Neural progenitor cell (in vitro differentiated cells): ENCODE data around the gene RHOBTB3. TPM values are rescaled to one million over a fixed set of nuclear protein-coding genes. Genes with fewer than 3 reads are reported as not detected.
"Not testable (repeated sequence)": the region's sequence is repeated elsewhere in the genome, so short reads cannot be mapped to it uniquely, and the experiment has no call there.

Source experiments
- DNase-seq: peaks from one replicate; pipeline ENCODE4 v3.0.0-alpha.2; 2016; ENCODE audit warnings: low spot score
- H2AFZ ChIP-seq: fragments of 200-600 bp; sonication (generic); replicated peaks from 2 replicates; pipeline ENCODE4 v1.6.1; 2016; ENCODE audit warnings: antibody characterized with exemption
- H3F3A ChIP-seq: fragments of 200-600 bp; sonication (generic); 2 replicates; pipeline ENCODE4 v1.6.1; 2016; ENCODE audit warnings: antibody characterized with exemption, low read depth
- H3K27ac ChIP-seq: fragments of 200-600 bp; sonication (generic); 2 replicates; pipeline ENCODE4 v1.5.1; 2016; ENCODE audit warnings: mild to moderate bottlenecking
- H3K27me3 ChIP-seq: fragments of 200-600 bp; sonication (generic); 2 replicates; pipeline ENCODE4 v1.6.1; 2016; ENCODE audit warnings: mild to moderate bottlenecking, moderate library complexity
- H3K36me3 ChIP-seq: fragments of 200-600 bp; sonication (generic); 2 replicates; pipeline ENCODE4 v1.5.1; 2016
- H3K4me1 ChIP-seq: fragments of 200-600 bp; sonication (generic); 2 replicates; pipeline ENCODE4 v1.6.1; 2016; ENCODE audit warnings: mixed run types
- H3K4me2 ChIP-seq: fragments of 200-600 bp; sonication (generic); 2 replicates; pipeline ENCODE4 v1.6.1; 2016
- H3K4me3 ChIP-seq: fragments of 200-600 bp; sonication (generic); 2 replicates; pipeline ENCODE4 v1.5.1; 2016
- H3K79me2 ChIP-seq: fragments of 200-600 bp; sonication (generic); 2 replicates; pipeline ENCODE4 v1.6.1; 2016; ENCODE audit warnings: low read depth
- H3K9ac ChIP-seq: fragments of 200-600 bp; sonication (generic); 2 replicates; pipeline ENCODE4 v1.6.1; 2016
- H3K9me3 ChIP-seq: fragments of 200-600 bp; sonication (generic); 2 replicates; pipeline ENCODE4 v1.5.1; 2016; ENCODE audit warnings: low read depth
- H4K20me1 ChIP-seq: fragments of 200-600 bp; sonication (generic); 2 replicates; pipeline ENCODE4 v1.6.1; 2016; ENCODE audit warnings: low read depth
- H3K27ac Mint-ChIP-seq: 3 replicates; pipeline ENCODE4 v1.8.0; 2021; ENCODE audit warnings: mixed read lengths
- H3K27me3 Mint-ChIP-seq: 2 replicates; pipeline ENCODE4 v1.8.0; 2022; ENCODE audit warnings: low read depth, mild to moderate bottlenecking, inconsistent platforms, moderate library complexity, mixed read lengths; ENCODE audit not compliant: insufficient read depth
- H3K36me3 Mint-ChIP-seq: 3 replicates; pipeline ENCODE4 v1.8.0; 2021; ENCODE audit warnings: mixed read lengths
- H3K4me1 Mint-ChIP-seq: 3 replicates; pipeline ENCODE4 v1.8.0; 2021; ENCODE audit warnings: mixed read lengths
- H3K4me3 Mint-ChIP-seq: 3 replicates; pipeline ENCODE4 v1.8.0; 2021; ENCODE audit warnings: mild to moderate bottlenecking, moderate library complexity, mixed read lengths
- H3K9me3 Mint-ChIP-seq: 3 replicates; pipeline ENCODE4 v1.8.0; 2020; ENCODE audit warnings: mixed read lengths
- CTCF ChIP-seq: fragments of 200-600 bp; sonication (generic); IDR thresholded peaks from 2 replicates; pipeline ENCODE4 v1.5.1; 2017; ENCODE audit warnings: antibody characterized with exemption, mild to moderate bottlenecking
- EZH2 ChIP-seq: fragments of 200-600 bp; sonication (generic); IDR thresholded peaks from 2 replicates; pipeline ENCODE4 v1.6.1; 2017; ENCODE audit warnings: antibody characterized with exemption, mild to moderate bottlenecking, moderate library complexity
- EZH2phosphoT487 ChIP-seq: fragments of 200-600 bp; sonication (generic); IDR thresholded peaks from 2 replicates; pipeline ENCODE4 v1.6.1; 2017; ENCODE audit warnings: antibody characterized with exemption
- total RNA-seq: library from RNA; depleted of rRNA; stranded (reverse); fragments of >200 nt; gene quantifications from 2 replicates; pipeline ENCODE4 v1.2.3, GENCODE V29; 2015; ENCODE audit warnings: low replicate concordance

The RHOBTB3 gene
- total RNA-seq, 1 donor from 2014 or later: 3.6 TPM

GRCh38 chr5:95707055-95707454 is 24.1 kb upstream of the RHOBTB3 start:
- H3K9me3 ChIP-seq: no peaks in the 10 kb centered on the region

GRCh38 chr5:95707534-95708188 is 23.5 kb upstream of the RHOBTB3 start:
- not testable (repeated sequence) for H3K27me3 Mint-ChIP-seq, H3K27ac Mint-ChIP-seq, H3K27ac ChIP-seq, H4K20me1 ChIP-seq, H3F3A ChIP-seq, H3K4me3 ChIP-seq, H3K9me3 ChIP-seq, H3K27me3 ChIP-seq, H3K9me3 Mint-ChIP-seq, H3K36me3 Mint-ChIP-seq, H3K79me2 ChIP-seq, H3K9ac ChIP-seq, H2AFZ ChIP-seq, H3K4me2 ChIP-seq, H3K4me3 Mint-ChIP-seq, H3K36me3 ChIP-seq
- peaks cover 13% of the 10 kb centered on the region for H3K4me1 ChIP-seq
- peaks cover 13% of the 10 kb centered on the region for H3K4me1 Mint-ChIP-seq
- DNase-seq: peak; percentile 37

More at GRCh38 chr5:95707055-95707454, 24.1 kb upstream of the RHOBTB3 start:
- H3K27ac ChIP-seq: no peak overlapping the region
- no peaks in the 10 kb centered on the region for H4K20me1 ChIP-seq
- H3K79me2 ChIP-seq: no peaks in the 10 kb centered on the region
- peaks cover 13% of the 10 kb centered on the region for H3K4me1 ChIP-seq
- H3F3A ChIP-seq: no peaks in the 10 kb centered on the region
- peaks cover 13% of the 10 kb centered on the region for H3K4me1 Mint-ChIP-seq
- no peak overlapping the region for H3K4me3 ChIP-seq
- TF ChIP-seq EZH2phosphoT487: no peak
- no peak for TF ChIP-seq CTCF
- TF ChIP-seq EZH2: no peak
- no peak overlapping the region for H3K27ac Mint-ChIP-seq
- peaks cover 3% of the 10 kb centered on the region for H3K9me3 Mint-ChIP-seq
- H3K4me3 Mint-ChIP-seq: no peak overlapping the region
- no peak for DNase-seq
- H2AFZ ChIP-seq: no peak overlapping the region
- H3K27me3 Mint-ChIP-seq: peaks cover 5% of the 10 kb centered on the region
- H3K36me3 ChIP-seq: no peaks in the 10 kb centered on the region
- H3K4me2 ChIP-seq: no peak overlapping the region
- peaks cover 2% of the 10 kb centered on the region for H3K36me3 Mint-ChIP-seq
- no peaks in the 10 kb centered on the region for H3K27me3 ChIP-seq
- H3K9ac ChIP-seq: no peak overlapping the region

- no peaks in the 10 kb centered on the region for H3K36me3 ChIP-seq
- DNase-seq: no peak
These were observed 22.3 kb upstream of the RHOBTB3 start for GRCh38 chr5:95708876-95709275.

More at GRCh38 chr5:95708876-95709275, 22.3 kb upstream of the RHOBTB3 start:
- Histone ChIP-seq H4K20me1 (no peaks in the 10 kb centered on the region), H3K9me3 (no peaks in the 10 kb centered on the region), H3K79me2 (no peaks in the 10 kb centered on the region), H2AFZ (no peak overlapping the region), H3F3A (no peaks in the 10 kb centered on the region), H3K9ac (no peak overlapping the region), H3K27me3 (no peaks in the 10 kb centered on the region), H3K27ac (no peak overlapping the region), H3K4me1 (peaks cover 13% of the 10 kb centered on the region), H3K4me2 (no peak overlapping the region), H3K4me3 (no peak overlapping the region)
- Mint-ChIP-seq H3K27ac (no peak overlapping the region), H3K4me3 (no peak overlapping the region), H3K9me3 (peaks cover 3% of the 10 kb centered on the region), H3K27me3 (peaks cover 5% of the 10 kb centered on the region), H3K36me3 (peaks cover 2% of the 10 kb centered on the region), H3K4me1 (peaks cover 13% of the 10 kb centered on the region)
- TF ChIP-seq EZH2 (no peak), CTCF (no peak), EZH2phosphoT487 (no peak)
